SK-N-SH (cell line): ENCODE data around the gene DDI1. TPM values are rescaled to one million over a fixed set of nuclear protein-coding genes. Genes with fewer than 3 reads are reported as not detected.

Experiments used
- CTCF ChIA-PET: fragments of 300-600, 350-600 bp; formaldehyde crosslinking; extraction: SDS; loops from one replicate; lab custom pipeline; 2021; lab: Yijun Ruan, JAX
- POLR2A ChIA-PET: fragments of 350-600 bp; sonication (Branson Sonifier 250); formaldehyde crosslinking; extraction: SDS; loops from one replicate; lab custom pipeline; 2020; ENCODE audit warnings: antibody characterized with exemption, inconsistent platforms; lab: Yijun Ruan, JAX
- DNase-seq: peaks from one replicate; pipeline ENCODE4 v3.0.0; 2012
- H2AFZ ChIP-seq: fragments of 200-600 bp; sonication (generic); 2 replicates; pipeline ENCODE4 v1.8.1; 2016; ENCODE audit warnings: antibody characterized with exemption, mild to moderate bottlenecking, low read depth
- H3F3A ChIP-seq: fragments of 200-600 bp; sonication (generic); replicated peaks from 2 replicates; pipeline ENCODE3; 2016; ENCODE audit warnings: antibody characterized with exemption, mild to moderate bottlenecking; ENCODE audit not compliant: insufficient read depth
- H3K27ac ChIP-seq, 2 experiments: fragments of 200-500 bp in 1 of 2; fragments of 200-600 bp in 1 of 2; sonication (Bioruptor generic) in 1 of 2; sonication (generic), shearing (Covaris generic) in 1 of 2; 2 replicates each; pipeline versions ENCODE4 v1.5.1 to v1.6.1; 2014 to 2016; ENCODE audit warnings: low read depth in 2 of 2, inconsistent platforms in 1 of 2, low read length in 1 of 2, mild to moderate bottlenecking in 1 of 2, mixed read lengths in 1 of 2
- H3K27me3 ChIP-seq: fragments of 200-600 bp; sonication (generic), shearing (Covaris generic); 2 replicates; pipeline ENCODE4 v1.6.1; 2016; ENCODE audit warnings: mixed run types; ENCODE audit not compliant: insufficient read depth
- H3K36me3 ChIP-seq, 2 experiments: fragments of 200-500 bp in 1 of 2; fragments of 200-600 bp in 1 of 2; sonication (Bioruptor generic) in 1 of 2; sonication (generic) in 1 of 2; replicated peaks in 1 of 2; 2 replicates each; pipeline versions ENCODE3 to v1.5.1; 2014 to 2016; ENCODE audit warnings: low read length in 1 of 2, mild to moderate bottlenecking in 1 of 2; ENCODE audit not compliant: insufficient read depth in 2 of 2, control insufficient read depth in 1 of 2
- H3K4me1 ChIP-seq, 2 experiments: fragments of 200-500 bp in 1 of 2; fragments of 200-600 bp in 1 of 2; sonication (Bioruptor generic) in 1 of 2; sonication (generic), shearing (Covaris generic) in 1 of 2; 2 replicates each; pipeline versions ENCODE4 v1.5.1 to v1.6.1; 2014 to 2016; ENCODE audit warnings: low read depth in 1 of 2, low read length in 1 of 2, mixed run types in 1 of 2; ENCODE audit not compliant: insufficient read depth in 2 of 2, control insufficient read depth in 1 of 2
- H3K4me2 ChIP-seq: fragments of 200-600 bp; sonication (generic), shearing (Covaris generic); 2 replicates; pipeline ENCODE4 v1.6.1; 2017; ENCODE audit warnings: mixed run types
- H3K4me3 ChIP-seq, 2 experiments: fragments of 200-500 bp in 1 of 2; fragments of 200-600 bp in 1 of 2; sonication (Bioruptor generic) in 1 of 2; sonication (generic), shearing (Covaris generic) in 1 of 2; 2 replicates each; pipeline versions ENCODE4 v1.5.1 to v1.8.1; 2014 to 2016; ENCODE audit warnings: low read depth in 2 of 2, inconsistent platforms in 1 of 2, low read length in 1 of 2, mild to moderate bottlenecking in 1 of 2, mixed read lengths in 1 of 2, moderate library complexity in 1 of 2
- H3K79me2 ChIP-seq: fragments of 200-600 bp; sonication (generic); 2 replicates; pipeline ENCODE4 v1.8.1; 2017; ENCODE audit warnings: mild to moderate bottlenecking; ENCODE audit not compliant: insufficient read depth
- H3K9ac ChIP-seq: fragments of 200-600 bp; sonication (generic); 2 replicates; pipeline ENCODE4 v1.6.1; 2017; ENCODE audit warnings: mixed run types
- H3K9me2 ChIP-seq: fragments of 200-600 bp; sonication (generic); 2 replicates; pipeline ENCODE4 v1.6.1; 2017; ENCODE audit warnings: mixed run types
- H3K9me3 ChIP-seq: fragments of 200-600 bp; sonication (generic); 2 replicates; pipeline ENCODE4 v1.6.1; 2017; ENCODE audit warnings: mixed run types, mild to moderate bottlenecking, moderate library complexity
- H4K20me1 ChIP-seq: fragments of 200-600 bp; sonication (generic); 2 replicates; pipeline ENCODE4 v1.6.1; 2017; ENCODE audit warnings: mild to moderate bottlenecking, mixed run types; ENCODE audit not compliant: insufficient read depth
- CTCF ChIP-seq: fragments of 200-600 bp; sonication (generic); IDR thresholded peaks from 2 replicates; pipeline ENCODE4 v1.6.1; 2017; ENCODE audit warnings: antibody characterized with exemption, mild to moderate bottlenecking, moderate library complexity
- EZH2phosphoT487 ChIP-seq: fragments of 200-600 bp; sonication (generic); IDR thresholded peaks from 2 replicates; pipeline ENCODE4 v1.6.1; 2017; ENCODE audit warnings: low read depth, mixed run types, mild to moderate bottlenecking, antibody characterized with exemption, moderate library complexity, borderline replicate concordance
- FOXJ3 ChIP-seq: sonication (generic); formaldehyde crosslinking; IDR thresholded peaks from 2 replicates; pipeline ENCODE4 v1.5.1; 2020; ENCODE audit warnings: mild to moderate bottlenecking, missing genetic modification reagents
- GABPA ChIP-seq: IDR thresholded peaks from 2 replicates; pipeline ENCODE4 v1.4.0; 2012; ENCODE audit warnings: low read depth, mild to moderate bottlenecking
- GATA2 ChIP-seq: sonication (generic); formaldehyde crosslinking; IDR thresholded peaks from 2 replicates; pipeline ENCODE4 v1.5.0; 2020; ENCODE audit warnings: mild to moderate bottlenecking, missing genetic modification reagents
- MAX ChIP-seq: IDR thresholded peaks from 2 replicates; pipeline ENCODE4 v1.4.0; 2012; ENCODE audit warnings: low read depth
- MEF2A ChIP-seq: IDR thresholded peaks from 2 replicates; pipeline ENCODE4 v1.4.0; 2012; ENCODE audit warnings: low read depth, borderline replicate concordance
- NFIC ChIP-seq: IDR thresholded peaks from 2 replicates; pipeline ENCODE4 v1.4.0; 2012; ENCODE audit warnings: borderline replicate concordance
- RAD21 ChIP-seq: IDR thresholded peaks from 2 replicates; pipeline ENCODE4 v1.6.1; 2012; ENCODE audit warnings: mild to moderate bottlenecking, low read length
- REST ChIP-seq: IDR thresholded peaks from 2 replicates; pipeline ENCODE4 v1.6.1; 2012; ENCODE audit warnings: mild to moderate bottlenecking, low read depth, low read length, moderate library complexity
- RFX5 ChIP-seq: IDR thresholded peaks from 2 replicates; pipeline ENCODE4 v1.6.1; 2012; ENCODE audit warnings: mild to moderate bottlenecking, improper control_type of control experiment, low read length
- TAF1 ChIP-seq: IDR thresholded peaks from 2 replicates; pipeline ENCODE4 v1.6.1; 2012; ENCODE audit warnings: low read depth, mild to moderate bottlenecking, low read length, moderate library complexity, borderline replicate concordance
- TCF12 ChIP-seq: IDR thresholded peaks from 2 replicates; pipeline ENCODE4 v1.4.0; 2012
- WGBS: methylation state at CpG from one replicate; pipeline ENCODE4 v1.1.6; 2017; ENCODE audit warnings: low lambda C conversion rate; 5-methylcytosine and 5-hydroxymethylcytosine counted together
- polyA plus RNA-seq, 3 experiments: library from polyadenylated mRNA; depleted of rRNA; stranded (reverse); fragments of >200 nt; gene quantifications; 2 replicates each; pipeline ENCODE4 v1.2.3, GENCODE V29; 2012
- TF ChIP-seq, protein P1 (sequence below): fragments of 150-350 bp; IDR thresholded peaks from 2 replicates; pipeline ENCODE4 v1.6.1; 2017; ENCODE audit warnings: antibody characterized with exemption, low read length, low read depth, borderline replicate concordance
- TF ChIP-seq, protein P2 (sequence below): IDR thresholded peaks from 2 replicates; pipeline ENCODE4 v1.4.0; 2012; ENCODE audit warnings: low read depth, borderline replicate concordance

The DDI1 gene
- polyA plus RNA-seq, 1 of the 3 experiments (the other 2 are of a cell fraction) = not detected

GRCh38 chr11:104075706-104076105 is 39.3 kb downstream of the DDI1 start:
- WGBS = 89% methylated on average over 4 of the region's 4 CpGs

DNA sequence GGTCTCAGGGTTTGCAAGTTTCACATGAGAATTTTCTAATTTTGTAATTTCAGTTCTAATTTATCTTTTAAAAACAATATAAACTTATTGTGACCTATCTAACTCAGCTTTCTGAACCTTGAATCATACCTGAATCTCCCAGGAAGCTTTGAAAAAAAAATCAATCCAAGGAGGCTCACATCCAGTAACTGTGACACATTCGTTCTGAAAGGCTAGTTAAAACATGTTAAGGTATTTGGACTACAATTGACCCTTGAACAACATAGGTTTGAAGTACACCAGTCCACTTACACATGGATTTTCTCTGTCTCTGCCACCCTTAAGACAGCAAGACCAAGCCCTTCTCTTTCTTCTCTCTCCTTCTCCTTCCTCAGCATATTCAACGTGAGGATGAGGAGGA is 40.0 kb downstream of the DDI1 start:
- Histone ChIP-seq H2AFZ (no peak overlapping the region), H3K27me3 (no peaks in the 10 kb centered on the region), H3F3A (no peaks in the 10 kb centered on the region), H3K4me2 (no peak overlapping the region), H4K20me1 (no peaks in the 10 kb centered on the region), H3K4me1 (no peaks in the 10 kb centered on the region), H3K9me3 (no peaks in the 10 kb centered on the region), H3K79me2 (no peaks in the 10 kb centered on the region), H3K4me3 (no peak overlapping the region), H3K9ac (no peak overlapping the region), H3K36me3 (no peaks in the 10 kb centered on the region), H3K9me2 (no peaks in the 10 kb centered on the region), H3K27ac (no peak overlapping the region)
- TF ChIP-seq MEF2A = no peak
- TF ChIP-seq NFIC = no peak
- TF ChIP-seq RAD21 = no peak
- TF ChIP-seq, protein P1, sequence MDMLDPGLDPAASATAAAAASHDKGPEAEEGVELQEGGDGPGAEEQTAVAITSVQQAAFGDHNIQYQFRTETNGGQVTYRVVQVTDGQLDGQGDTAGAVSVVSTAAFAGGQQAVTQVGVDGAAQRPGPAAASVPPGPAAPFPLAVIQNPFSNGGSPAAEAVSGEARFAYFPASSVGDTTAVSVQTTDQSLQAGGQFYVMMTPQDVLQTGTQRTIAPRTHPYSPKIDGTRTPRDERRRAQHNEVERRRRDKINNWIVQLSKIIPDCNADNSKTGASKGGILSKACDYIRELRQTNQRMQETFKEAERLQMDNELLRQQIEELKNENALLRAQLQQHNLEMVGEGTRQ = no peak
- TF ChIP-seq, protein P2, sequence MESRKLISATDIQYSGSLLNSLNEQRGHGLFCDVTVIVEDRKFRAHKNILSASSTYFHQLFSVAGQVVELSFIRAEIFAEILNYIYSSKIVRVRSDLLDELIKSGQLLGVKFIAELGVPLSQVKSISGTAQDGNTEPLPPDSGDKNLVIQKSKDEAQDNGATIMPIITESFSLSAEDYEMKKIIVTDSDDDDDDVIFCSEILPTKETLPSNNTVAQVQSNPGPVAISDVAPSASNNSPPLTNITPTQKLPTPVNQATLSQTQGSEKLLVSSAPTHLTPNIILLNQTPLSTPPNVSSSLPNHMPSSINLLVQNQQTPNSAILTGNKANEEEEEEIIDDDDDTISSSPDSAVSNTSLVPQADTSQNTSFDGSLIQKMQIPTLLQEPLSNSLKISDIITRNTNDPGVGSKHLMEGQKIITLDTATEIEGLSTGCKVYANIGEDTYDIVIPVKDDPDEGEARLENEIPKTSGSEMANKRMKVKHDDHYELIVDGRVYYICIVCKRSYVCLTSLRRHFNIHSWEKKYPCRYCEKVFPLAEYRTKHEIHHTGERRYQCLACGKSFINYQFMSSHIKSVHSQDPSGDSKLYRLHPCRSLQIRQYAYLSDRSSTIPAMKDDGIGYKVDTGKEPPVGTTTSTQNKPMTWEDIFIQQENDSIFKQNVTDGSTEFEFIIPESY = no peak
- no peak for TF ChIP-seq EZH2phosphoT487
- no peak for TF ChIP-seq MAX
- no peak for TF ChIP-seq FOXJ3 (CRISPR knock-in tag)
- no peak for TF ChIP-seq GABPA
- no peak for TF ChIP-seq CTCF
- TF ChIP-seq REST = no peak
- no peak for DNase-seq
- CTCF ChIA-PET = no interaction called here
- POLR2A ChIA-PET = no interaction called here
- WGBS = 77% methylated on average over 2 of the region's 2 CpGs

More at GRCh38 chr11:104075706-104076105, 39.3 kb downstream of the DDI1 start:
- no peaks in the 10 kb centered on the region for H3F3A ChIP-seq
- ChIA-PET POLR2A (no interaction called here), CTCF (no interaction called here)
- H3K9ac ChIP-seq = no peak overlapping the region
- H3K4me3 ChIP-seq = no peak overlapping the region
- no peaks in the 10 kb centered on the region for H3K4me1 ChIP-seq
- no peaks in the 10 kb centered on the region for H3K79me2 ChIP-seq
- H2AFZ ChIP-seq = no peak overlapping the region
- H3K9me3 ChIP-seq = no peaks in the 10 kb centered on the region
- H3K36me3 ChIP-seq = no peaks in the 10 kb centered on the region
- no peak overlapping the region for H3K4me2 ChIP-seq
- DNase-seq = no peak
- H3K27me3 ChIP-seq = no peaks in the 10 kb centered on the region
- H3K27ac ChIP-seq = no peak overlapping the region
- no peaks in the 10 kb centered on the region for H4K20me1 ChIP-seq
- TF ChIP-seq TCF12 (no peak), RFX5 (no peak), GATA2 (CRISPR knock-in tag) (no peak), TAF1 (no peak)
- TF ChIP-seq, all 33 proteins: peak for 0
- no peaks in the 10 kb centered on the region for H3K9me2 ChIP-seq
